HEK293 (cell line): ENCODE data around the gene LHB.

Experiments used
- CTCF ChIP-seq: fragments of 450-650 bp; formaldehyde crosslinking; IDR thresholded peaks from 2 replicates; pipeline ENCODE4 v1.5.1; 2016; ENCODE audit warnings: missing biosample characterization, missing genetic modification characterization
- REPIN1 ChIP-seq: fragments of 450-650 bp; formaldehyde crosslinking; IDR thresholded peaks from 2 replicates; pipeline ENCODE4 v1.5.1; 2017; ENCODE audit warnings: missing biosample characterization, missing genetic modification characterization, low read depth
- YY1 ChIP-seq: fragments of 450-650 bp; formaldehyde crosslinking; IDR thresholded peaks from 2 replicates; pipeline ENCODE4 v1.5.1; 2018; ENCODE audit warnings: missing biosample characterization, missing genetic modification characterization
- ZNF140 ChIP-seq: fragments of 450-650 bp; formaldehyde crosslinking; IDR thresholded peaks from 2 replicates; pipeline ENCODE4 v1.5.1; 2016; ENCODE audit warnings: missing biosample characterization, missing genetic modification characterization
- ZNF501 ChIP-seq: fragments of 450-650 bp; formaldehyde crosslinking; IDR thresholded peaks from 2 replicates; pipeline ENCODE4 v1.5.1; 2016; ENCODE audit warnings: missing biosample characterization, missing genetic modification characterization
- ZNF621 ChIP-seq: fragments of 450-650 bp; formaldehyde crosslinking; IDR thresholded peaks from 2 replicates; pipeline ENCODE4 v1.5.1; 2017; ENCODE audit warnings: missing biosample characterization, missing genetic modification characterization
- TF ChIP-seq, protein P1 (sequence below): fragments of 450-650 bp; formaldehyde crosslinking; IDR thresholded peaks from 2 replicates; pipeline ENCODE4 v1.5.1; 2016; ENCODE audit warnings: missing biosample characterization, missing genetic modification characterization
- TF ChIP-seq, protein P2 (sequence below): fragments of 450-650 bp; formaldehyde crosslinking; IDR thresholded peaks from 2 replicates; pipeline ENCODE4 v1.5.1; 2016; ENCODE audit warnings: missing biosample characterization, missing genetic modification characterization

- TF ChIP-seq ZNF621 (tag by site-specific recombination) (no peak), REPIN1 (tag by site-specific recombination) (no peak), YY1 (tag by site-specific recombination) (no peak), ZNF140 (tag by site-specific recombination) (no peak), CTCF (tag by site-specific recombination) (no peak), ZNF501 (no peak)
- TF ChIP-seq, protein P1, sequence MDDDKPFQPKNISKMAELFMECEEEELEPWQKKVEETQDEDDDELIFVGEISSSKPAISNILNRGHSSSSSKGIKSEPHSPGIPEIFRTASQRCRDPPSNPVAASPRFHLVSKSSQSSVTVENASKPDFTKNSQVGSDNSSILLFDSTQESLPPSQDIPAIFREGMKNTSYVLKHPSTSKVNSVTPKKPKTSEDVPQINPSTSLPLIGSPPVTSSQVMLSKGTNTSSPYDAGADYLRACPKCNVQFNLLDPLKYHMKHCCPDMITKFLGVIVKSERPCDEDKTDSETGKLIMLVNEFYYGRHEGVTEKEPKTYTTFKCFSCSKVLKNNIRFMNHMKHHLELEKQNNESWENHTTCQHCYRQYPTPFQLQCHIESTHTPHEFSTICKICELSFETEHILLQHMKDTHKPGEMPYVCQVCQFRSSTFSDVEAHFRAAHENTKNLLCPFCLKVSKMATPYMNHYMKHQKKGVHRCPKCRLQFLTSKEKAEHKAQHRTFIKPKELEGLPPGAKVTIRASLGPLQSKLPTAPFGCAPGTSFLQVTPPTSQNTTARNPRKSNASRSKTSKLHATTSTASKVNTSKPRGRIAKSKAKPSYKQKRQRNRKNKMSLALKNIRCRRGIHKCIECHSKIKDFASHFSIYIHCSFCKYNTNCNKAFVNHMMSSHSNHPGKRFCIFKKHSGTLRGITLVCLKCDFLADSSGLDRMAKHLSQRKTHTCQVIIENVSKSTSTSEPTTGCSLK = no peak
- TF ChIP-seq, protein P2, sequence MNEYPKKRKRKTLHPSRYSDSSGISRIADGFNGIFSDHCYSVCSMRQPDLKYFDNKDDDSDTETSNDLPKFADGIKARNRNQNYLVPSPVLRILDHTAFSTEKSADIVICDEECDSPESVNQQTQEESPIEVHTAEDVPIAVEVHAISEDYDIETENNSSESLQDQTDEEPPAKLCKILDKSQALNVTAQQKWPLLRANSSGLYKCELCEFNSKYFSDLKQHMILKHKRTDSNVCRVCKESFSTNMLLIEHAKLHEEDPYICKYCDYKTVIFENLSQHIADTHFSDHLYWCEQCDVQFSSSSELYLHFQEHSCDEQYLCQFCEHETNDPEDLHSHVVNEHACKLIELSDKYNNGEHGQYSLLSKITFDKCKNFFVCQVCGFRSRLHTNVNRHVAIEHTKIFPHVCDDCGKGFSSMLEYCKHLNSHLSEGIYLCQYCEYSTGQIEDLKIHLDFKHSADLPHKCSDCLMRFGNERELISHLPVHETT (tag by site-specific recombination) = no peak
Observed at GRCh38 chr19:48969276-48970138, 47.4 kb downstream of the LHB start.
